HCT116 (cell line): ENCODE data around the gene GRHL1. TPM values are rescaled to one million over a fixed set of nuclear protein-coding genes. Genes with fewer than 3 reads are reported as not detected.

Experiments used
- ATAC-seq: fragments of 200-7000 bp; cut with Tn5 transposase; 2 replicates; pipeline ENCODE4 v1.9.1; 2020; ENCODE audit warnings: mild to moderate bottlenecking, moderate library complexity
- BruUV-seq: library from RNA; stranded (reverse); fragments of 400-500 nt; replicated peaks from 2 replicates; lab custom pipeline; 2021; lab: Mats Ljungman, UMichigan
- CTCF ChIA-PET: fragments of 300-600 bp; sonication (Branson Sonifier 250); formaldehyde crosslinking; loops from one replicate; lab custom pipeline; 2021; ENCODE audit warnings: antibody characterized with exemption; lab: Charles Lee
- POLR2A ChIA-PET: fragments of 300-600, 350-600 bp; sonication (Branson Sonifier 250); formaldehyde crosslinking; loops from one replicate; lab custom pipeline; 2021; ENCODE audit warnings: antibody characterized with exemption; lab: Charles Lee
- RAD21 ChIA-PET, 2 experiments: fragments of 300-600 bp; sonication (Branson Sonifier 250); formaldehyde crosslinking; loops; one replicate each; lab custom pipeline; 2023; ENCODE audit warnings: low total read pairs in 2 of 2; ENCODE audit not compliant: uncharacterized antibody in 2 of 2, unreplicated experiment in 2 of 2, low non-redundant PET in 1 of 2; lab: Charles Lee
- DNase-seq: peaks from one replicate; pipeline ENCODE4 v3.0.0-alpha.2; 2010; ENCODE audit warnings: low read depth, low spot score
- H2AFZ ChIP-seq: fragments of 200-600 bp; shearing (Covaris generic), sonication (generic); 2 replicates; pipeline ENCODE4 v1.6.1; 2017; ENCODE audit warnings: low read depth, mixed run types, mixed read lengths, antibody characterized with exemption, low read length; ENCODE audit not compliant: poor library complexity, severe bottlenecking
- H3K27ac ChIP-seq: 2 replicates; pipeline ENCODE4 v1.5.1; 2012; ENCODE audit warnings: low read depth, low read length
- H3K27me3 ChIP-seq: fragments of 200-600 bp; sonication (generic); 2 replicates; pipeline ENCODE4 v1.6.1; 2016; ENCODE audit warnings: mixed run types, low read length, mixed read lengths; ENCODE audit not compliant: insufficient read depth
- H3K36me3 ChIP-seq, 2 experiments: fragments of 200-500 bp in 1 of 2; fragments of 200-600 bp in 1 of 2; sonication (Bioruptor generic) in 1 of 2; sonication (generic) in 1 of 2; 2 replicates each; pipeline versions ENCODE4 v1.5.1 to v1.6.1; 2014 to 2016; ENCODE audit warnings: low read length in 2 of 2, inconsistent platforms in 1 of 2, mixed read lengths in 1 of 2, mixed run types in 1 of 2; ENCODE audit not compliant: insufficient read depth in 2 of 2, control insufficient read depth in 1 of 2
- H3K4me1 ChIP-seq, 2 experiments: fragments of 200-600 bp in 1 of 2; sonication (generic) in 1 of 2; 2 replicates each; pipeline versions ENCODE4 v1.5.1 to v1.6.1; 2012 to 2017; ENCODE audit warnings: low read length in 2 of 2, inconsistent platforms in 1 of 2, mild to moderate bottlenecking in 1 of 2, mixed read lengths in 1 of 2, mixed run types in 1 of 2, moderate library complexity in 1 of 2; ENCODE audit not compliant: insufficient read depth in 2 of 2, control insufficient read depth in 1 of 2
- H3K4me2 ChIP-seq: fragments of 200-600 bp; sonication (generic); 2 replicates; pipeline ENCODE4 v1.6.1; 2017; ENCODE audit warnings: mixed run types, low read length, mixed read lengths
- H3K4me3 ChIP-seq, 2 experiments: fragments of 200-600 bp in 1 of 2; sonication (generic) in 1 of 2; replicated peaks in 1 of 2; 2 replicates each; pipeline ENCODE4 v1.5.1; 2011 to 2016; ENCODE audit warnings: low read length in 2 of 2, control low read depth in 1 of 2, low read depth in 1 of 2, mild to moderate bottlenecking in 1 of 2, mixed read lengths in 1 of 2, mixed run types in 1 of 2
- H3K79me2 ChIP-seq: fragments of 200-600 bp; sonication (generic); 2 replicates; pipeline ENCODE4 v1.6.1; 2017; ENCODE audit warnings: mild to moderate bottlenecking, mixed run types, low read length, moderate library complexity, mixed read lengths; ENCODE audit not compliant: insufficient read depth
- H3K9ac ChIP-seq: fragments of 200-600 bp; sonication (generic); 2 replicates; pipeline ENCODE4 v1.6.1; 2016; ENCODE audit warnings: low read length, mixed read lengths
- H3K9me2 ChIP-seq: fragments of 200-600 bp; sonication (generic), shearing (Covaris generic); 2 replicates; pipeline ENCODE4 v1.6.1; 2017; ENCODE audit warnings: mixed run types, mild to moderate bottlenecking, moderate library complexity; ENCODE audit not compliant: insufficient read depth
- H3K9me3 ChIP-seq, 2 experiments: fragments of 200-500 bp in 1 of 2; fragments of 200-600 bp in 1 of 2; sonication (Bioruptor generic) in 1 of 2; sonication (generic) in 1 of 2; 2 replicates each; pipeline ENCODE4 v1.6.1; 2014 to 2017; ENCODE audit warnings: low read length in 2 of 2, mixed read lengths in 2 of 2, inconsistent platforms in 1 of 2, low read depth in 1 of 2, mild to moderate bottlenecking in 1 of 2, mixed run types in 1 of 2, moderate library complexity in 1 of 2; ENCODE audit not compliant: control insufficient read depth in 1 of 2, insufficient read depth in 1 of 2
- H4K20me1 ChIP-seq: fragments of 200-600 bp; sonication (generic), shearing (Covaris generic); 2 replicates; pipeline ENCODE4 v1.6.1; 2017; ENCODE audit warnings: mixed run types, mild to moderate bottlenecking, moderate library complexity; ENCODE audit not compliant: insufficient read depth
- ATF3 ChIP-seq: IDR thresholded peaks from 2 replicates; pipeline ENCODE4 v1.6.1; 2012
- CBX3 ChIP-seq: IDR thresholded peaks from 2 replicates; pipeline ENCODE4 v1.6.1; 2012; ENCODE audit warnings: low read depth
- CEBPB ChIP-seq: IDR thresholded peaks from 2 replicates; pipeline ENCODE4 v1.6.1; 2012; ENCODE audit warnings: low read depth
- EGR1 ChIP-seq: IDR thresholded peaks from 2 replicates; pipeline ENCODE4 v1.6.1; 2012; ENCODE audit warnings: low read depth
- ELF1 ChIP-seq: IDR thresholded peaks from 2 replicates; pipeline ENCODE4 v1.6.1; 2012; ENCODE audit warnings: low read depth, borderline replicate concordance
- EZH2 ChIP-seq: fragments of 200-600 bp; sonication (generic); IDR thresholded peaks from 2 replicates; pipeline ENCODE4 v1.6.1; 2017; ENCODE audit warnings: antibody characterized with exemption, mixed run types
- EZH2phosphoT487 ChIP-seq: fragments of 200-600 bp; IDR thresholded peaks from 2 replicates; pipeline ENCODE4 v1.6.1; 2018; ENCODE audit warnings: antibody characterized with exemption, borderline replicate concordance
- FOSL1 ChIP-seq: IDR thresholded peaks from 2 replicates; pipeline ENCODE4 v1.6.1; 2012; ENCODE audit warnings: low read depth
- JUND ChIP-seq: IDR thresholded peaks from 2 replicates; pipeline ENCODE4 v1.6.1; 2012
- POLR2A ChIP-seq: IDR thresholded peaks from 2 replicates; pipeline ENCODE4 v1.7.0; 2011; ENCODE audit warnings: borderline replicate concordance; ENCODE audit not compliant: insufficient read depth, insufficient read length; ENCODE audit errors: extremely low read depth
- POLR2AphosphoS5 ChIP-seq: IDR thresholded peaks from 2 replicates; pipeline ENCODE4 v1.6.1; 2011; ENCODE audit warnings: mild to moderate bottlenecking, low read depth, low read length, moderate library complexity
- REST ChIP-seq: IDR thresholded peaks from 2 replicates; pipeline ENCODE4 v1.6.1; 2012; ENCODE audit warnings: low read depth
- SIN3A ChIP-seq: IDR thresholded peaks from 2 replicates; pipeline ENCODE4 v1.6.1; 2012; ENCODE audit warnings: low read depth
- SRF ChIP-seq: IDR thresholded peaks from 2 replicates; pipeline ENCODE4 v1.6.1; 2012; ENCODE audit warnings: low read depth
- ZFX ChIP-seq: fragments of 450-650 bp; IDR thresholded peaks from 2 replicates; pipeline ENCODE4 v1.6.1; 2017
- ZNF274 ChIP-seq: fragments of 200-500 bp; sonication (Bioruptor generic); IDR thresholded peaks from 2 replicates; pipeline ENCODE4 v1.6.1; 2014; ENCODE audit warnings: mild to moderate bottlenecking, low read depth, low read length, inconsistent platforms
- intact Hi-C: fragments of 100-400 bp; cut with micrococcal nuclease; formaldehyde crosslinking; loops from 2 replicates; pipeline ENCODE4 v1.10.0; 2022
- total RNA-seq: library from RNA; stranded (reverse); gene quantifications from one replicate; pipeline ENCODE4 v1.2.1, GENCODE V29; 2021; ENCODE audit not compliant: unreplicated experiment

The GRHL1 gene
- total RNA-seq, 1 experiment from 2014 or later, result 8.5 TPM

DNA sequence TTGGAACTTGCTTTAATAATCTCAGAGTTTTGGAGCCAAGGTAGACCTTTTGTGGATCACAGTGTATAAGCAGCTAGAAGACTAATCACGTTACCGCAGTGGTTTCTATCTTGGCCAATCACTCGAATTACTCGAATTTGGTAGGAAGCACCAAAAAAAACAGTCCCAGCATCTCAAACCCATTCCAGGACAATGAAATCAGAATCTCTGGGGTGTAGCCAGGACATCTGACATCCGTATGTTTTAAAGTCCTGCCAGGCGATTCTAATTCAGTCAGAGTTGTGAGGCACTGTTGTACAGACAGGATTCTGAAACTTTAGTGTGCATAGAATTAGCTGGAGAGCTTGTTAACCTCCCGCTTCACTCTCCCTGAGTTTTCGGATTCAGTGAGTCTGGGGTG is 30.8 kb downstream of the GRHL1 start:
- Histone ChIP-seq H3K27me3 (no peaks in the 10 kb centered on the region), H3K9me2 (no peaks in the 10 kb centered on the region), H4K20me1 (no peaks in the 10 kb centered on the region), H3K36me3 (no peaks in the 10 kb centered on the region), H3K4me2 (no peak overlapping the region), H3K9ac (no peak overlapping the region), H2AFZ (no peak overlapping the region), H3K4me3 (no peak overlapping the region)
- ChIA-PET CTCF (no interaction called here), POLR2A (no interaction called here)
- no TSS peak for BruUV-seq
- no peak for TF ChIP-seq POLR2AphosphoS5
- TF ChIP-seq CEBPB, result no peak
- no peak for TF ChIP-seq EGR1
- TF ChIP-seq CBX3, result no peak
- TF ChIP-seq, all 23 proteins: peak for 0
- H3K9me3 ChIP-seq, result no peaks in the 10 kb centered on the region
- no peak overlapping the region for H3K27ac ChIP-seq
- RAD21 ChIA-PET, result no interaction called here
- H3K79me2 ChIP-seq, result no peaks in the 10 kb centered on the region
- ATAC-seq (no peak), DNase-seq (no peak)
- peaks cover 10 to 22% of the 10 kb centered on the region in 2 experiments for H3K4me1 ChIP-seq
- intact Hi-C loops, result no loop called here

- no peak overlapping the region for H3K9ac ChIP-seq
- ATAC-seq (no peak), DNase-seq (no peak)
- ChIA-PET CTCF (interaction anchor here (1.7 kb wide), 1 partner anchor 23 kb away, joined by 3 read pairs; no protein-coding TSS in a partner anchor), POLR2A (no interaction called here), RAD21 (no interaction called here)
- H3K4me1 ChIP-seq, result peaks cover 10 to 22% of the 10 kb centered on the region in 2 experiments
- no peaks in the 10 kb centered on the region for H4K20me1 ChIP-seq
- no peak overlapping the region for H3K27ac ChIP-seq
- TF ChIP-seq REST, result no peak
- TF ChIP-seq ATF3, result no peak
- TF ChIP-seq SIN3A, result no peak
- no peak for TF ChIP-seq JUND
- TF ChIP-seq SRF, result no peak
- TF ChIP-seq ELF1, result no peak
- no peak for TF ChIP-seq ZFX
- TF ChIP-seq POLR2A, result no peak
- no peak for TF ChIP-seq EZH2
- no peak for TF ChIP-seq FOSL1
- TF ChIP-seq ZNF274, result no peak
- TF ChIP-seq EZH2phosphoT487, result no peak
- no peak for TF ChIP-seq CEBPB
- no peaks in the 10 kb centered on the region for H3K9me2 ChIP-seq
- H3K36me3 ChIP-seq, result no peaks in the 10 kb centered on the region
- H2AFZ ChIP-seq, result no peak overlapping the region
- no peaks in the 10 kb centered on the region for H3K79me2 ChIP-seq
- H3K4me3 ChIP-seq, result no peak overlapping the region
- intact Hi-C loops, result no loop called here
- H3K9me3 ChIP-seq, result no peaks in the 10 kb centered on the region
- H3K27me3 ChIP-seq, result no peaks in the 10 kb centered on the region
- H3K4me2 ChIP-seq, result no peak overlapping the region
- no TSS peak for BruUV-seq
Measured at GRCh38 chr2:9982891-9983290, 31.4 kb downstream of the GRHL1 start.
